ENCODE measurements around the gene RBMS3.
"Not testable (repeated sequence)": the region's sequence is repeated elsewhere in the genome, so short reads cannot be mapped to it uniquely, and the experiment has no call there.

The RBMS3 gene

GRCh38 chr3:29344935-29345334 is 64.1 kb downstream of the RBMS3 start:
- ATAC-seq = no peak

- ATAC-seq = no peak
Observed at GRCh38 chr3:29345516-29346300, 64.8 kb downstream of the RBMS3 start.

- no peak for ATAC-seq
Observed at GRCh38 chr3:29346828-29347227, 66.0 kb downstream of the RBMS3 start.

- ATAC-seq = no peak
Observed at GRCh38 chr3:29347412-29347811, 66.5 kb downstream of the RBMS3 start.

- no peak for ATAC-seq
Observed at GRCh38 chr3:29348316-29348715, 67.4 kb downstream of the RBMS3 start.

- ATAC-seq = no peak
Observed at GRCh38 chr3:29349049-29349448, 68.2 kb downstream of the RBMS3 start.

- ATAC-seq = no peak
Observed at GRCh38 chr3:29353807-29354206, 72.9 kb downstream of the RBMS3 start.

GRCh38 chr3:29354894-29355293 is 74.0 kb downstream of the RBMS3 start:
- no peak for ATAC-seq

GRCh38 chr3:29356062-29356461 is 75.2 kb downstream of the RBMS3 start:
- ATAC-seq = no peak

- ATAC-seq = not testable (repeated sequence)
Observed at GRCh38 chr3:29360289-29360688, 79.4 kb downstream of the RBMS3 start.

GRCh38 chr3:29363110-29363509 is 82.2 kb downstream of the RBMS3 start:
- ATAC-seq = no peak

- no peak for ATAC-seq
Observed at GRCh38 chr3:29370021-29370420, 89.2 kb downstream of the RBMS3 start.

GRCh38 chr3:29370476-29371420 is 89.9 kb downstream of the RBMS3 start:
- no peak for ATAC-seq

- ATAC-seq = no peak
Observed at GRCh38 chr3:29373131-29373680, 92.3 kb downstream of the RBMS3 start.

GRCh38 chr3:29374226-29374625 is 93.4 kb downstream of the RBMS3 start:
- no peak for ATAC-seq

- no peak for ATAC-seq
Observed at GRCh38 chr3:29379097-29379496, 98.2 kb downstream of the RBMS3 start.

GRCh38 chr3:29381595-29381994 is 100.7 kb downstream of the RBMS3 start:
- ATAC-seq = no peak

GRCh38 chr3:29382409-29382808 is 101.5 kb downstream of the RBMS3 start:
- ATAC-seq = no peak

- ATAC-seq = no peak
Observed at GRCh38 chr3:29382845-29383244, 102.0 kb downstream of the RBMS3 start.

GRCh38 chr3:29384640-29385039 is 103.8 kb downstream of the RBMS3 start:
- ATAC-seq = no peak

GRCh38 chr3:29385046-29385830 is 104.4 kb downstream of the RBMS3 start:
- ATAC-seq = no peak

GRCh38 chr3:29389362-29389761 is 108.5 kb downstream of the RBMS3 start:
- no peak for ATAC-seq

Data from activated CD4-positive, CD25-positive, alpha-beta regulatory T cell treated with anti-CD3 and anti-CD28 coated beads, Interleukin-2, amount 50 U/mL, for 24 hours (primary cell).